Measurements from ENCODE around the gene OR56A1.

OR56A1 gene

GRCh38 chr11:6055569-6055968, 25.0 kb upstream of the OR56A1 start:
- H3K27ac ChIP-seq: no peak overlapping the region
- TF ChIP-seq CTCF (conservative IDR thresholded peaks at IDR 0.05): no peak
- no peak for TF ChIP-seq ZFX (IDR thresholded peaks at IDR 0.05)

GRCh38 chr11:6052374-6052773, 21.8 kb upstream of the OR56A1 start:
- TF ChIP-seq ZFX (IDR thresholded peaks at IDR 0.05): no peak
- no peak for TF ChIP-seq CTCF (conservative IDR thresholded peaks at IDR 0.05)
- H3K27ac ChIP-seq: no peak overlapping the region

GRCh38 chr11:6040874-6041273, 10.3 kb upstream of the OR56A1 start:
- no peak overlapping the region for H3K27ac ChIP-seq
- TF ChIP-seq ZFX (IDR thresholded peaks at IDR 0.05): no peak
- TF ChIP-seq CTCF (conservative IDR thresholded peaks at IDR 0.05): no peak

GRCh38 chr11:6027501-6027900, 3.1 kb downstream of the OR56A1 start:
- TF ChIP-seq ZFX (IDR thresholded peaks at IDR 0.05): no peak
- no peak for TF ChIP-seq CTCF (conservative IDR thresholded peaks at IDR 0.05)
- H3K27ac ChIP-seq: no peak overlapping the region

GRCh38 chr11:6025056-6025455, 5.5 kb downstream of the OR56A1 start:
- no peak for TF ChIP-seq CTCF (conservative IDR thresholded peaks at IDR 0.05)
- no peak for TF ChIP-seq ZFX (IDR thresholded peaks at IDR 0.05)
- H3K27ac ChIP-seq: no peak overlapping the region

- no peak overlapping the region for H3K27ac ChIP-seq
Observed at GRCh38 chr11:6022956-6023355, 7.6 kb downstream of the OR56A1 start.

GRCh38 chr11:6013042-6013441, 17.5 kb downstream of the OR56A1 start:
- no peak overlapping the region for H3K27ac ChIP-seq
- TF ChIP-seq CTCF (conservative IDR thresholded peaks at IDR 0.05) (no peak), ZFX (IDR thresholded peaks at IDR 0.05) (no peak)

More at GRCh38 chr11:6022956-6023355, 7.6 kb downstream of the OR56A1 start:
- no peak for TF ChIP-seq ZFX (IDR thresholded peaks at IDR 0.05)
- peak; percentile 58 for TF ChIP-seq CTCF (conservative IDR thresholded peaks at IDR 0.05)

Measured in C4-2B (cell line).